DMS53 (cell line): Measurements from ENCODE around the gene RNF168.
"Not testable (repeated sequence)": the region's sequence is repeated elsewhere in the genome, so short reads cannot be mapped to it uniquely, and the experiment has no call there.

Experiments
- DNase-seq: peaks from one replicate; lab custom pipeline; 2025; lab: John Stamatoyannopoulos, UW

The RNF168 gene

GRCh38 chr3:196503196-196504076, at the start of gene RNF168:
RNF168 (minus strand) TSS chr3:196503768; CDS start chr3:196503173, 595 bp downstream.
- peak; percentile 95 for DNase-seq

GRCh38 chr3:196552253-196552652, 48.7 kb upstream of the RNF168 start:
- DNase-seq: no peak

GRCh38 chr3:196550172-196550571, 46.6 kb upstream of the RNF168 start:
- DNase-seq: not testable (repeated sequence)

GRCh38 chr3:196549312-196549711, 45.7 kb upstream of the RNF168 start:
- DNase-seq: not testable (repeated sequence)

GRCh38 chr3:196547067-196547466, 43.5 kb upstream of the RNF168 start:
- DNase-seq: peak; percentile 4

- DNase-seq: peak; percentile 35
Observed at GRCh38 chr3:196546537-196546936, 43.0 kb upstream of the RNF168 start.

GRCh38 chr3:196544491-196544992, 41.0 kb upstream of the RNF168 start:
- DNase-seq: no peak

GRCh38 chr3:196541684-196542445, 38.3 kb upstream of the RNF168 start:
- DNase-seq: no peak

GRCh38 chr3:196537319-196537984, 33.9 kb upstream of the RNF168 start:
- peak; percentile 40 for DNase-seq

GRCh38 chr3:196533260-196533681, 29.7 kb upstream of the RNF168 start:
- no peak for DNase-seq

- DNase-seq: no peak
Observed at GRCh38 chr3:196531418-196531817, 27.9 kb upstream of the RNF168 start.

GRCh38 chr3:196528639-196529233, 25.2 kb upstream of the RNF168 start:
- DNase-seq: peak; percentile 87

GRCh38 chr3:196525141-196525540, 21.6 kb upstream of the RNF168 start:
- DNase-seq: no peak

- no peak for DNase-seq
Observed at GRCh38 chr3:196524527-196524926, 21.0 kb upstream of the RNF168 start.

GRCh38 chr3:196523841-196524240, 20.3 kb upstream of the RNF168 start:
- no peak for DNase-seq

- not testable (repeated sequence) for DNase-seq
Observed at GRCh38 chr3:196521291-196521690, 17.7 kb upstream of the RNF168 start.

GRCh38 chr3:196519718-196520082, 16.1 kb upstream of the RNF168 start:
- DNase-seq: peak; percentile 30

- DNase-seq: peak; percentile 86
Observed at GRCh38 chr3:196518966-196519717, 15.6 kb upstream of the RNF168 start.

- DNase-seq: peak; percentile 52
Observed at GRCh38 chr3:196517919-196518318, 14.4 kb upstream of the RNF168 start.

- DNase-seq: no peak
Observed at GRCh38 chr3:196517162-196517800, 13.7 kb upstream of the RNF168 start.
